ENCODE data around the gene SDF2. TPM values are rescaled to one million over a fixed set of nuclear protein-coding genes. Genes with fewer than 3 reads are reported as not detected.

SDF2 gene
- total RNA-seq, 4 donors from 2014 or later = 26.7 to 45.3 (median 32.4) TPM

DNA sequence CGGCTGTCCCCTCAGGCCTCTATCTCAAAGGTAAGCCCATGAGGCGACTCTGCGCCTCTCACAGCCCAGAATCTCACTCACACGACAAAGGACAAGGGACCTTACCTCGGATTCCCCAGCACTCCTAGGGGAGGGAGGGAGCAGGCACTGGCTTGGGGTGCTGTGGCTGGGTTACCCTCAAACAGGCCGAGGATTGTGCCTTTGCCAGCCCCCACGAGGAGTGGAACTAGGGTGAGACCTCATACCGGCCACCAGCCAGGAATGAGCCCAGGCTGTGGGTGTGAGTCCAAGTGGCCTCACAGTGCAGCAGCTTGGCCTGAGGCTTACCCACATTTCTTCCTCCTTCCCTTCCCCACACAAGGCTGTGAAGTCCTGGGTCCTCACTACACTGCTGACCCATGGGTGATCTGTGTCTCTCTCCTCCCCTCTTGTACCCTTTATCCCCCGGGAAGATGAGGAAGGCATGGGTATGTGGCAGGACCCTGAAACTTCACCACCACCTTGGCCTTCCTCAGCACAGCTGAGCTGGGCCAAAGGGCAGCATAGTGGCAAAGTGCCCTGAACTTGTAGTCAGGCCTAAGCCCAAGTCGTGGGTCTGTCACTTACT, 44.1 kb upstream of the SDF2 start:
- peaks cover 0 to 37% (median 5%) of the 10 kb centered on the region in 4 donors for H3K4me1 ChIP-seq

DNA sequence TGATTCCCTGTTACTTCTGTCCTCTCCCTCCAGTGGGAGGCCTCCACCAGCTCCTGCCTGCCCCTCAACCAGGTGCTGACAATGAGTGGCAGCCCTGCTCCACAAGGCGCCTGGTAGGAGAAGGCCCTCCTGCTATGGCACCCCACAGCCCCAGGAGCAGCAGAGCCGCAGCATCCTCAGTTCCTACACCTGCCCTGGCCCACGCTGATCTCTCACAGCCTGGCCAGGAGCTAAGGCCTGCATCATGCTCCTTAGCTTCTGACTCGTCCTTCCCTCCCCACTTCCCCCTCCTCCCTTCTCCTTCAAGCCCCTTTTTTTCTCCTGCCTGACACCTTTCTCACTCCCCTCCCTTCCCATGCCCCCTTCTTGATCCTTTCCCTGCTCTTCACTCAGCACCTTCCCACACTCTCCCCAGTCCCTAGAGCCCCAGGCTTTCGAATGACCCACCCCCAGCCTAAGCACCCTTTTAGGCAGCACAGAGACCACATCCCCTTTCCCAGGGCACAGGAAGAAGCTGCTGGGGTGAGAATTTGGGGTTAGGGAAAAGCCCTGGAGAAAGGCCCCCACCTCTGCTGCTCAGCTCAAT, 43.5 kb upstream of the SDF2 start:
- Histone ChIP-seq H3K36me3 (peaks cover 3 to 49% (median 9%) of the 10 kb centered on the region in 3 donors), H3K27ac (peak overlapping the region in 2 of 4 donors; percentile 19), H3K9me3 (no peaks in the 10 kb centered on the region), H3K27me3 (no peaks in the 10 kb centered on the region), H3K4me3 (no peak overlapping the region), H3K4me1 (peaks cover 0 to 31% (median 5%) of the 10 kb centered on the region in 4 donors)
- no peak for DNase-seq (ENCODE audit: low spot score in 2 of 2)
- TF ChIP-seq EP300 (IDR thresholded peaks at IDR 0.05) (no peak), CTCF (IDR thresholded peaks at IDR 0.05) (no peak), POLR2A (IDR thresholded peaks at IDR 0.05) (no peak)
- WGBS, 2 donors = 74 to 76% methylated on average over 5 of the region's 5 CpGs

More for the DNA sequence above, 44.1 kb upstream of the SDF2 start:
- TF ChIP-seq EP300 (IDR thresholded peaks at IDR 0.05) = no peak
- H3K9me3 ChIP-seq = no peaks in the 10 kb centered on the region
- no peaks in the 10 kb centered on the region for H3K27me3 ChIP-seq
- no peak overlapping the region for H3K4me3 ChIP-seq
- H3K27ac ChIP-seq = peak overlapping the region in 2 of 4 donors; percentile 19
- 61 to 65% methylated on average over 5 to 10 of the region's 10 CpGs for WGBS, 2 donors
- peaks cover 0 to 43% (median 3%) of the 10 kb centered on the region in 3 donors for H3K36me3 ChIP-seq
- DNase-seq (ENCODE audit: low spot score in 2 of 2) = no peak

GRCh38 chr17:28704219-28704858, 42.6 kb upstream of the SDF2 start:
- H3K36me3 ChIP-seq = peaks cover 4 to 58% (median 13%) of the 10 kb centered on the region in 3 donors
- H3K4me3 ChIP-seq = no peak overlapping the region
- H3K27ac ChIP-seq = no peak overlapping the region
- WGBS, 2 donors = 81 to 89% methylated on average over 14 of the region's 14 CpGs
- peaks cover 0 to 25% (median 5%) of the 10 kb centered on the region in 4 donors for H3K4me1 ChIP-seq
- DNase-seq (ENCODE audit: low spot score in 2 of 2) = no peak
- no peaks in the 10 kb centered on the region for H3K9me3 ChIP-seq
- no peaks in the 10 kb centered on the region for H3K27me3 ChIP-seq
- TF ChIP-seq EP300 (IDR thresholded peaks at IDR 0.05) (no peak), CTCF (IDR thresholded peaks at IDR 0.05) (no peak)

- peaks cover 0 to 21% (median 5%) of the 10 kb centered on the region in 4 donors for H3K4me1 ChIP-seq
- H3K4me3 ChIP-seq = no peak overlapping the region
- TF ChIP-seq POLR2A (IDR thresholded peaks at IDR 0.05) (no peak), EP300 (IDR thresholded peaks at IDR 0.05) (no peak), CTCF (IDR thresholded peaks at IDR 0.05) (no peak)
- peak overlapping the region in 2 of 4 donors; percentile 64 to 70 for H3K27ac ChIP-seq
- DNase-seq (ENCODE audit: low spot score in 2 of 2) = no peak
- H3K9me3 ChIP-seq = no peaks in the 10 kb centered on the region
- 77 to 79% methylated on average over 16 of the region's 16 CpGs for WGBS, 2 donors
- H3K27me3 ChIP-seq = no peaks in the 10 kb centered on the region
- H3K36me3 ChIP-seq = peaks cover 6 to 64% (median 20%) of the 10 kb centered on the region in 3 donors
Observed at GRCh38 chr17:28703552-28704218, 42.0 kb upstream of the SDF2 start.

GRCh38 chr17:28702752-28703150, 41.0 kb upstream of the SDF2 start:
- WGBS, 2 donors = 32 to 47% methylated on average over 3 of the region's 3 CpGs
- Histone ChIP-seq H3K27me3 (no peaks in the 10 kb centered on the region), H3K27ac (peak overlapping the region in 2 of 4 donors; percentile 64 to 70), H3K4me1 (peaks cover 0 to 21% (median 5%) of the 10 kb centered on the region in 4 donors), H3K4me3 (no peak overlapping the region), H3K36me3 (peaks cover 6 to 74% (median 29%) of the 10 kb centered on the region in 3 donors), H3K9me3 (no peaks in the 10 kb centered on the region)
- no peak for DNase-seq (ENCODE audit: low spot score in 2 of 2)
- TF ChIP-seq CTCF (IDR thresholded peaks at IDR 0.05) = no peak
- TF ChIP-seq POLR2A (IDR thresholded peaks at IDR 0.05) = no peak
- no peak for TF ChIP-seq EP300 (IDR thresholded peaks at IDR 0.05)
